D721Med (cell line): Measurements from ENCODE around the gene CCDC187.

ENCODE experiments used
- DNase-seq: peaks from one replicate; pipeline ENCODE4 v3.0.0; 2011; ENCODE audit warnings: low spot score; ENCODE audit not compliant: insufficient read length
- FAIRE-seq: peaks from 2 replicates; lab custom pipeline; 2011; peaks lifted over from hg19 to GRCh38; lab: Jason Lieb, UNC
- TF ChIP-seq, protein P1 (sequence below): IDR thresholded peaks from 2 replicates; pipeline ENCODE4 v1.5.1; 2012; ENCODE audit warnings: mild to moderate bottlenecking, control low read depth; ENCODE audit not compliant: insufficient read depth; ENCODE audit errors: missing control alignments

Gene CCDC187

GRCh38 chr9:136312009-136312375 is 8.1 kb upstream of the CCDC187 start:
- TF ChIP-seq, protein P1, sequence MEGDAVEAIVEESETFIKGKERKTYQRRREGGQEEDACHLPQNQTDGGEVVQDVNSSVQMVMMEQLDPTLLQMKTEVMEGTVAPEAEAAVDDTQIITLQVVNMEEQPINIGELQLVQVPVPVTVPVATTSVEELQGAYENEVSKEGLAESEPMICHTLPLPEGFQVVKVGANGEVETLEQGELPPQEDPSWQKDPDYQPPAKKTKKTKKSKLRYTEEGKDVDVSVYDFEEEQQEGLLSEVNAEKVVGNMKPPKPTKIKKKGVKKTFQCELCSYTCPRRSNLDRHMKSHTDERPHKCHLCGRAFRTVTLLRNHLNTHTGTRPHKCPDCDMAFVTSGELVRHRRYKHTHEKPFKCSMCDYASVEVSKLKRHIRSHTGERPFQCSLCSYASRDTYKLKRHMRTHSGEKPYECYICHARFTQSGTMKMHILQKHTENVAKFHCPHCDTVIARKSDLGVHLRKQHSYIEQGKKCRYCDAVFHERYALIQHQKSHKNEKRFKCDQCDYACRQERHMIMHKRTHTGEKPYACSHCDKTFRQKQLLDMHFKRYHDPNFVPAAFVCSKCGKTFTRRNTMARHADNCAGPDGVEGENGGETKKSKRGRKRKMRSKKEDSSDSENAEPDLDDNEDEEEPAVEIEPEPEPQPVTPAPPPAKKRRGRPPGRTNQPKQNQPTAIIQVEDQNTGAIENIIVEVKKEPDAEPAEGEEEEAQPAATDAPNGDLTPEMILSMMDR, result no peak
- DNase-seq, result no peak
- FAIRE-seq, result no peak

GRCh38 chr9:136311051-136312008 is 7.4 kb upstream of the CCDC187 start:
- TF ChIP-seq, protein P1, result no peak
- DNase-seq (no peak), FAIRE-seq (no peak)

GRCh38 chr9:136310273-136311030 is 6.6 kb upstream of the CCDC187 start:
- DNase-seq (no peak), FAIRE-seq (no peak)
- TF ChIP-seq, protein P1, result no peak

DNA sequence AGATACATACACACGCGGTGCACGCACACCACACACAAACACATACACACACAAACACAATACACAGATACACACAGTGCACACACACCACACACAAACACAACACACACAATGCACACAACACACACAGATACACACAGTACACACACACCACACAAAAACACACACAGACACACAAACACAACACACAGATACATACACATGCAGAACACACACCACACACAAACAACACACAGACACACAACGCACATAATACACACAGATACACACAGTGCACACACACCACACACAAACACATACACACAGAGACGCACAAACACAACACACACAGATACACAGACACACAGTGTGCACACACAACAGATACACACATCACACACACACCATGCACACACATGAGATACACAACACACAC is 5.9 kb upstream of the CCDC187 start:
- TF ChIP-seq, protein P1, result no peak
- FAIRE-seq (no peak), DNase-seq (no peak)

- FAIRE-seq (no peak), DNase-seq (no peak)
- TF ChIP-seq, protein P1, result no peak
Measured at GRCh38 chr9:136309101-136309801, 5.4 kb upstream of the CCDC187 start.

- DNase-seq (no peak), FAIRE-seq (no peak)
- TF ChIP-seq, protein P1, result no peak
Measured at GRCh38 chr9:136308702-136309053, 4.8 kb upstream of the CCDC187 start.
